Mucosa of stomach (tissue), 1 donor: Measurements from ENCODE around the gene LRRTM3.

Experiments
- H3K27me3 ChIP-seq: one replicate; pipeline ENCODE4 v1.7.0; 2013; ENCODE audit warnings: mild to moderate bottlenecking, low read length; ENCODE audit not compliant: control insufficient read depth, insufficient read depth
- H3K36me3 ChIP-seq: one replicate; pipeline ENCODE4 v1.7.0; 2013; ENCODE audit warnings: low read length; ENCODE audit not compliant: control insufficient read depth, insufficient read depth
- H3K4me1 ChIP-seq: one replicate; pipeline ENCODE4 v1.7.0; 2013; ENCODE audit warnings: mild to moderate bottlenecking, low read length; ENCODE audit not compliant: control insufficient read depth, insufficient read depth
- H3K4me3 ChIP-seq: one replicate; pipeline ENCODE4 v1.7.0; 2013; ENCODE audit warnings: low read length
- H3K9ac ChIP-seq: one replicate; pipeline ENCODE4 v1.7.0; 2013; ENCODE audit warnings: mild to moderate bottlenecking, low read length, moderate library complexity
- H3K9me3 ChIP-seq: one replicate; pipeline ENCODE4 v1.7.0; 2013; ENCODE audit warnings: mild to moderate bottlenecking, low read length, moderate library complexity; ENCODE audit not compliant: control insufficient read depth
- donor health status: Pancreatic carcinoma.

The LRRTM3 gene

DNA sequence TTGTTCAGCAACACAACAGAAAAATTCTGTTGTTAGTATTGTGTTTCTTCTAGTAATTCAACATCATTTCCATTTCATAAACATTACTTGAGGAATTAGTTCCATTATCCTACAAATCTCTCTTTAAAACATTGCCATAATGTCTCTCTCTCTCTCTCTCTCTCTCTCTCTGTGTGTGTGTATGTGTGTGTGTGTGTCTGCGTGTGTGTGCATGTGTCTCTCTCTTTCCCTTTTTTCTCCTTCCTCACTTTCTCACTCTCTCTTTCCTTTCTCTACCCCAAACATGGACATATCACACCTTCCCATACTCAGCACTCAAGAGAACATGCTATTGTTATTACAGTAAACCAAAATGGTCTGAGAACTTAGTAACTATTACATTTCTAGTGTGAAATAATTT lies 16.6 kb downstream of the LRRTM3 start:
- Histone ChIP-seq H3K4me3 (no peak overlapping the region), H3K36me3 (no peaks in the 10 kb centered on the region), H3K4me1 (no peaks in the 10 kb centered on the region), H3K9me3 (no peaks in the 10 kb centered on the region), H3K27me3 (no peaks in the 10 kb centered on the region), H3K9ac (no peak overlapping the region)

DNA sequence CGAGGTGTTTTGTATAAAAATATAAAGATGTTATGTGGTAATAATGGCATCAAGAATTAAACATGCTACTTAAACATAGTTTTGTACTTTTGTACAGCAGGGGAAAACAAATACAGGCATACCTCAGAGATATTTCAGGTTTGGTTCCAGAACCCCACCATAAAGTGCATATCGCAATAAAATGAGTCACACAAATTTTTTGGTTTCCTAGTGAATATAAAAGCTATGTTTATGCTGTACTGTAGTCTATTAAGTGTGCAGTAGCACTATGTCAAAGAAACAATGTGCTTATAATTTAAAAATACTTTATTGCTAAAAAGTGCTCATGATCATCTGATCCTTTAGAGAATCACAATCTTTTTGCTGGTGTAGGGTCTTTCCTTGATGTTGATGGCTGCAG lies 17.8 kb downstream of the LRRTM3 start:
- Histone ChIP-seq H3K9me3 (no peaks in the 10 kb centered on the region), H3K36me3 (no peaks in the 10 kb centered on the region), H3K27me3 (no peaks in the 10 kb centered on the region), H3K4me3 (no peak overlapping the region), H3K4me1 (no peaks in the 10 kb centered on the region), H3K9ac (no peak overlapping the region)

DNA sequence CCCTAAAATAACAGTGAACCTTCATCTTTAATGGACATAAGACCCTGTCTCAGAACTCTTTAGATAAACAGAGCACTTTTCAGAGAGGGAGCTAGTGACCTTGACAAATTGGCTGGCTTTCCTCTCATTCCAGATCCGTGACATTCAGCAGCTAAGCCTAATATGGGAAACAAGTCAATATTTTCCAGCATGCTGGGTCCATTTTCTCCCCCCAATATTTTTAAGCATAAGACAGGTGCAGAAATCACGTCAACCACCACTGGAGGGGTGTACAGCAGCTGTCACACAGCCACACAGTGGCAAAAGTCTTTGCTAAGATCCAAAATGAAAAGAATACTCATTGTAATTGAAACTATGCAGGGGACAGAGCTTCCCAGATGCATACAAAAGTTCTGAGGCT lies 26.1 kb downstream of the LRRTM3 start:
- H3K4me1 ChIP-seq, result no peaks in the 10 kb centered on the region
- H3K27me3 ChIP-seq, result no peaks in the 10 kb centered on the region
- no peaks in the 10 kb centered on the region for H3K36me3 ChIP-seq
- H3K9ac ChIP-seq, result no peak overlapping the region
- no peaks in the 10 kb centered on the region for H3K9me3 ChIP-seq
- H3K4me3 ChIP-seq, result no peak overlapping the region

DNA sequence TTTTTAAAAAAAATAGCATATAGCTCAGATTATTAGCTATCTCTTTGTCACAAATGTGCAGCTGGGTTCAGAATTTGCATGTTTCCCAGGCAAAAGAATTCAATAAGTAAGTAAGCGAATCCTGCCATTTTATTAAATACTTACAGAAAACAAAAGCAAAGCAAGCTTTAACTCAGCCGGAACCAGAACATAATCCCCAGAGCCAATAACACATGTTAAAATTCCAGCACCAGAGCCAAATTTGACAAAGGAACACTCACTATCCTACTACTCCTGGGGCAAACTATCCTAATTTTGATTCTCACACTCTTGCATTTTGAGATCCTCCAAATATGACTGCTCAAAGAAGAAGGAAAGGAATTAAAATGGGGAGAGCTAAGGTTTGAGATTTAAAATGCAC lies 32.6 kb downstream of the LRRTM3 start:
- Histone ChIP-seq H3K27me3 (no peaks in the 10 kb centered on the region), H3K36me3 (no peaks in the 10 kb centered on the region), H3K9ac (no peak overlapping the region), H3K4me1 (no peaks in the 10 kb centered on the region), H3K4me3 (no peak overlapping the region), H3K9me3 (no peaks in the 10 kb centered on the region)

DNA sequence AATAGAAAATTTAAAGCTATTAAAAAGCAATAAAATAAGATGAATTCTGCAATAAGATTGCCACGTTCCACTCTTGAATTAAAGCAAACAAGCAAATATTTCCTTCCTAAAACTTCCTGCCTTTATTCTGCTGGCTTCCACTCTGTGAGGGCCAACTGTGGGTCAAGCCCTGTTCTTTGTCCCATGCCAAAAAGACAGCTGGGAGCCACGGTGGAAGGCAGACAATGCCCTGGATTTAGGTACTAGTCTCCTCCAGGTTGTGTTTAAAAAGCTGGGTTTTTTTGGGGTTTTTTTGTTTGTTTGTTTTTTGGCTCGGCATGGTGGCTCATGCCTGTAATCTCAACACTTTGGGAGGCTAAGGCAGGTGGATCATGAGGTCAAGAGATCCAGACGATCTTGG lies 39.1 kb downstream of the LRRTM3 start:
- H3K27me3 ChIP-seq, result no peaks in the 10 kb centered on the region
- no peaks in the 10 kb centered on the region for H3K9me3 ChIP-seq
- H3K4me1 ChIP-seq, result no peaks in the 10 kb centered on the region
- H3K4me3 ChIP-seq, result no peak overlapping the region
- H3K36me3 ChIP-seq, result no peaks in the 10 kb centered on the region
- H3K9ac ChIP-seq, result no peak overlapping the region

DNA sequence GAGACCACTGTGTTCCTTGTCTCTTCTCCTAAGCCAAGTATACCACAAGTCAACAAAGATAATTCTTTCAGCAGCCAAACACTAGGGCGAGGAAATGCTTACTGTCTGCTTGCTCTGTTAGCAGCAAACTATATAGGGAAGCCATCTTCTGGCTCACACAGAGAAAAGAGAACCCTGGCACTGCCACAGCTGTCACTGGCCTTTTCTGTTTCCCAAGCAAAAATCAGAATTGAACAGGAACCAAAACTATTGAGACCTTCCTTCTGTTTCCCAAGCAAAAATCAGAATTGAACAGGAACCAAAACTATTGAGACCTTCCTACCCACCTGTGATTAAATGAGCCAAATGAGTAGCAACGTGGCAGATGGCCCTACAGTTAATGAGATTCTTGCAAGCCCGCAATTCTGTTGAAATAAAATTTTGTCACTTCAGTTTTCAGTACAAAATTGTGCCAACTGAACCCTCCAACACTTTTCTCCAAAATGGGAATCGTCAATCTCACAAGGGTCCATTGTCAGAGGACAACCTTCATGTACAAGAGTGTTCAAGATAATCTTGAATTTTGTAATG lies 54.5 kb downstream of the LRRTM3 start:
- Histone ChIP-seq H3K27me3 (no peaks in the 10 kb centered on the region), H3K36me3 (no peaks in the 10 kb centered on the region), H3K4me1 (no peaks in the 10 kb centered on the region), H3K9me3 (no peaks in the 10 kb centered on the region), H3K4me3 (no peak overlapping the region), H3K9ac (no peak overlapping the region)

DNA sequence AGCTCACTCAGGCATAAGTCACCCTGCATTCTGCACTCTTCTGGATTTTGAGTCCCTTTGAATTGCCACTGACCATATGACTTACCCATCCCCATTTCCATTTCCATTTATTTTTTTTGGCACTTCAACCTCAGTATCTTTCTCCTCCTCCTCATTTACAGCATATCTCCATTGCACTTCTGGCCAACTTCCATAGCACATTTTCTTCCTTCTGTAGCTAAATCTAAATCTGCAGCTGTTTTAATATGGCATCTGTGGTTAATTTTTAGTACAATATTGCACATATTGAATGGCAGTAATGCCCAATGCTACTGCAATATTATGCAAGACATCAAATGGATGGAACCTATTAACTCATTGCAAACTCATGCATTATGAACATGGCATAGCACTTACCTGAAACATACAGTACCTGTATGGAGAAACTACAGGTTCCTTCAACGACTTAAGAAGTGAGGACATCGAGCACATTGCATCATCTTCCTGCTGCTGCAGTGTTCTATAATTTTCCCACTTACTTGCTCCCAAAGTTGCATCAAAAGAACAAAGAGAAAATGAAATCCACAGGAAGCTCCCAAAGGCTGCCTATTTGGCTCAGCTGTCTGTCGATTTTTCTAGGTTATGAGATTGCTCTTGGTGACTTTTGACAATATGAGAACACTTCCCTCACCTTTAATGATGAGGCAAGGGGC lies 55.7 kb downstream of the LRRTM3 start:
- Histone ChIP-seq H3K9ac (no peak overlapping the region), H3K36me3 (no peaks in the 10 kb centered on the region), H3K4me3 (no peak overlapping the region), H3K4me1 (no peaks in the 10 kb centered on the region), H3K9me3 (no peaks in the 10 kb centered on the region), H3K27me3 (no peaks in the 10 kb centered on the region)

DNA sequence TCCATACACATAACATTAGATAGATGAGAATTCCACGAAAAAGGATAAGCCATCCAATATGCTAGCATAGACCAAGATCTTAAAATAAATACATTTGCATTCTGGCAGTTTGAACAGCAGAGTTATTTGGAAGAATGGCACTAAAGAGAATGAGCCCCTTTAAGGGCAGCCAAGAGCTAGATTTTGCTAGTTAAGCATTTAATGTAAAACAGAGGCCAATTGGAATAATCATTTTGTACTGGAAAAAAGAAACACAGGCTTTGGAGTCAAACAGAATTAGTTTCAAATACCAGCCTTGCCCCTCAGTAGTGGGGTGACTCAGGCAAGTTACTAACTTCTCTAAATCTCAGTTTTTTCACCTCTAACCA lies 56.2 kb downstream of the LRRTM3 start:
- H3K27me3 ChIP-seq, result no peaks in the 10 kb centered on the region
- no peak overlapping the region for H3K9ac ChIP-seq
- no peak overlapping the region for H3K4me3 ChIP-seq
- H3K4me1 ChIP-seq, result no peaks in the 10 kb centered on the region
- H3K36me3 ChIP-seq, result no peaks in the 10 kb centered on the region
- H3K9me3 ChIP-seq, result no peaks in the 10 kb centered on the region

DNA sequence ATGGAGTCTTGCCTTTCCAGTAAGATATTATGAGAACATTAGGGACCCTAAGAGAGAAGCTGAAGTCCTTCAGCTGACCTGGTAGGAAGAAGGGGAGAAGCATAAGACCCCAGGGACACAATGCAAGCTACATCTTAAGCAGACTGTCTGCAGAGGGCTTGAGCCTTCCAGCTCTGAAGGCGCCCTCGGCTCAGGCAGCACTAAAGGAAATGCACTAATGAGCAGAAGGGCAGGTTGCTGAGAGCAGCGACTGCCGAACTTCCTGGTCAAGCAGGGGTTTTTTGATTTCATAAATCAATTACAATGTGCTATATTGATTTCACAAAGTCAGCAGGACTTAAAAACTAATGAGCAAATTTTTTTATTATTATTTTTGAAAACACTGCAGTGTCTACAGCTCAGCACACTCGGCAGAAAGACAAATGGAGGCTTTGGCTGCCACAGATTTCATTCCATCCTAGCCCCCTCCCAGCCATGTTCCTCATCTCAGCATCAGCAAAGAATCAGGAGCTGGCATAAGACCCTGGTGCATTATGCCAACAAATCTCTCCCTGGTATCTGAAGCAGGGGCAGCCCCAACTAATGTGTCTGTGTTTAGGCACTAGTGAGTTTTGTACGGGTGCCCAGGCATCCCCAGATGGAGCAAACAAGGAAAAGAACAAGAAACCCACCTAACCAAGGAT lies 57.1 kb downstream of the LRRTM3 start:
- H3K9me3 ChIP-seq, result no peaks in the 10 kb centered on the region
- H3K36me3 ChIP-seq, result no peaks in the 10 kb centered on the region
- H3K4me3 ChIP-seq, result no peak overlapping the region
- no peaks in the 10 kb centered on the region for H3K4me1 ChIP-seq
- no peaks in the 10 kb centered on the region for H3K27me3 ChIP-seq
- H3K9ac ChIP-seq, result no peak overlapping the region

DNA sequence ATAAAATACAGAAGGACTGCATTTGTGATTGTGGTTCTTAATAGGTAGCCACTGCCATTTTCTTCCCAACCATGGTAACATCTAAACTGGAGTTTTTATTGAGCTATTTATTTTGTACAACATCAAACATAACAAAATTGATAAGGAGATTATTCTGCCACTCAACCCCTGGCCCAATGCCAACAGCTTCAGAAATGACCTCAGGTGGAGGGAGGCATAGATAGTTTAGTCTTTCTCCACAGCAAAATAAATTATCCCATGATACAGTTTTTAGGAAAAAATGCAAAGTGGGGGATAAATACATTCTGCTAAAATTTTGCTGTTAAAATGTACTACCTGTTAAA lies 57.6 kb downstream of the LRRTM3 start:
- no peaks in the 10 kb centered on the region for H3K27me3 ChIP-seq
- H3K4me1 ChIP-seq, result no peaks in the 10 kb centered on the region
- H3K4me3 ChIP-seq, result no peak overlapping the region
- H3K9ac ChIP-seq, result no peak overlapping the region
- no peaks in the 10 kb centered on the region for H3K36me3 ChIP-seq
- no peaks in the 10 kb centered on the region for H3K9me3 ChIP-seq

DNA sequence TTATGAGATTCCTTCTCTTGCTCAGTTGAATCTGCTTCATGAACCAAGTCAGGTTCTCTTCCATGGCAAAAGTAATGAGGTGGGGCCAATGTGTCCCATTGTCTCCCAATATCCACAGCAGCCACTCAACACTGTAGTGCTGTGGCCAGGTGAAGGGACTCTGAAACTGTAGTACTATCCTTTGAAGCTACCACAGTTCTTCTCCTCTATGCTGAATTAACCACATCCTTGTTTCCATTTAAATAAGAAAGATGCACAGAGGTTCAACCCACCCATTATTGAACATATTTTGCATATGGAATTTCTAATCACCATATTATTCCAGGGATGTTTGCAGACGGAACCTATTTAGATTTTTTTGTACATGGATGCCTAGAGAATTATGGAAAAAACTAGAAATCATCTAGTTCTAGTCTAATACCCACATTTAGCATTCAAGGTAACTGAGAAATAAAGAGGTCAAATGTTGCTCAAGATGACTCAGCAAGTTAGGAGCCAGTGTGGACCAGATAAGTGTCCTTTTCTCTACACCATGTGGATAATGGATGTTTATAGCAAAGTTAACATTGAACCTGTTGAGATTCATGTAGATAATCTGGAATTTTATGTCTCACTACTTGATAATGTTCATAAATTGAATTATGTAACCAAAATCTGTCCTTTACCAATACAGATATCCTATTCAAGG lies 64.5 kb downstream of the LRRTM3 start:
- no peak overlapping the region for H3K9ac ChIP-seq
- no peaks in the 10 kb centered on the region for H3K9me3 ChIP-seq
- H3K27me3 ChIP-seq, result no peaks in the 10 kb centered on the region
- no peaks in the 10 kb centered on the region for H3K36me3 ChIP-seq
- H3K4me3 ChIP-seq, result no peak overlapping the region
- no peaks in the 10 kb centered on the region for H3K4me1 ChIP-seq

DNA sequence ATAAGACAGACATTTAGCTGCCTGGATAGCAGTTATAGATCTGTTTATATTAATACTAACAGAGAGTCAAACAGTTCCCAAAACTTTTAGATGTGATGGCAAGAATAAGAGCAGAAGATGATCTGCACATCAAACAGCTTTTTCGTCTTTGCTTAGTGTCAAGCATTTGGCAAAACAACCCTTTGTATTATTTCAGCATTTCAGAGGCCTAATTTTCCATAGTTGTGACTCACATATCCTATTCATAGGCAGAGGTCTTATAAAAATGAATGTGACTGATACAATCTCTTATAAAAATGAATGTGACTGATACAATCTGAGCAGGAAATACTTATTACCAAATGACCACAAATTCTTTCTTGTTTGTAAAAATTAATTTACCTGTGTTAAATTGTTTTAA lies 71.2 kb downstream of the LRRTM3 start:
- Histone ChIP-seq H3K27me3 (no peaks in the 10 kb centered on the region), H3K4me1 (no peaks in the 10 kb centered on the region), H3K36me3 (no peaks in the 10 kb centered on the region), H3K4me3 (no peak overlapping the region), H3K9ac (no peak overlapping the region), H3K9me3 (no peaks in the 10 kb centered on the region)
